Measurements from ENCODE around the gene PHYKPL.

DNA sequence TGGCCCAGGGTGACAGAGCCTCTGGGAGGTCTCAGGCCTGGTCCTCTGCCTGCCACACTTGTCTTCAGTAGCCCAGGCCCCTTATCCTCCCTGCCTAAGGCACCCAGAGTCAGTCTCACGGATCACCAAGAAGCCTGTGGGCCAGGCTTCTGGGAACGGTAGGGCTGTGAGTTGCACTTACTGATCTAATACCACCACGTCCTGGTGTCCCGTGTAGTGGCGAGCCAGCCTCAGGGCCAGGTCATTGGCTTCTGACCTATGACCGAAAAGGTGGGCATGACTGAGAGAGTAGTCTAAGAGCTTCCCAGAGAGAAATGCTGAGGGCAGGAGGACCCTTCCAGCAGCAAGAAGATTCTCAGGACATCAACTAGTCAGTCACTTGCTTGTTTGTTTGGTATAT, 7.4 kb downstream of the PHYKPL start:
- TF ChIP-seq TAF1 (IDR thresholded peaks at IDR 0.05; ENCODE audit: low read depth, low read length) (no peak), POLR2AphosphoS5 (IDR thresholded peaks at IDR 0.05; ENCODE audit: low read depth, low read length) (no peak), POLR2A (IDR thresholded peaks at IDR 0.05; ENCODE audit: low read depth, low read length) (no peak), POU2F2 (IDR thresholded peaks at IDR 0.05; ENCODE audit: low read depth, low read length) (no peak), PAX5 (IDR thresholded peaks at IDR 0.05; ENCODE audit: insufficient read depth, low read length, severe bottlenecking) (no peak), SPI1 (IDR thresholded peaks at IDR 0.05; ENCODE audit: low read depth, low read length) (no peak)

Data from GM12891 (cell line).